Renal cortex interstitium (tissue), 11 donors: ENCODE data around the gene ALK. TPM values are rescaled to one million over a fixed set of nuclear protein-coding genes. Genes with fewer than 3 reads are reported as not detected.
"Not testable (repeated sequence)": the region's sequence is repeated elsewhere in the genome, so short reads cannot be mapped to it uniquely, and the experiment has no call there.

Experiments
- DNase-seq, 11 donors: peaks; one replicate each; pipeline ENCODE4 v3.0.0-alpha.2; 2013; ENCODE audit warnings: low read depth in 9 of 11, low spot score in 4 of 11; ENCODE audit errors: extremely low read depth in 1 of 11
- polyA plus RNA-seq, 3 donors: library from polyadenylated mRNA; unstranded; fragments of 120-200 nt; gene quantifications; one replicate each; pipeline ENCODE4 v1.2.1, GENCODE V29; 2013; ENCODE audit not compliant: insufficient read length in 3 of 3

Gene ALK
- polyA plus RNA-seq, 3 donors: 0.17 to 0.60 (median 0.35) TPM

DNA sequence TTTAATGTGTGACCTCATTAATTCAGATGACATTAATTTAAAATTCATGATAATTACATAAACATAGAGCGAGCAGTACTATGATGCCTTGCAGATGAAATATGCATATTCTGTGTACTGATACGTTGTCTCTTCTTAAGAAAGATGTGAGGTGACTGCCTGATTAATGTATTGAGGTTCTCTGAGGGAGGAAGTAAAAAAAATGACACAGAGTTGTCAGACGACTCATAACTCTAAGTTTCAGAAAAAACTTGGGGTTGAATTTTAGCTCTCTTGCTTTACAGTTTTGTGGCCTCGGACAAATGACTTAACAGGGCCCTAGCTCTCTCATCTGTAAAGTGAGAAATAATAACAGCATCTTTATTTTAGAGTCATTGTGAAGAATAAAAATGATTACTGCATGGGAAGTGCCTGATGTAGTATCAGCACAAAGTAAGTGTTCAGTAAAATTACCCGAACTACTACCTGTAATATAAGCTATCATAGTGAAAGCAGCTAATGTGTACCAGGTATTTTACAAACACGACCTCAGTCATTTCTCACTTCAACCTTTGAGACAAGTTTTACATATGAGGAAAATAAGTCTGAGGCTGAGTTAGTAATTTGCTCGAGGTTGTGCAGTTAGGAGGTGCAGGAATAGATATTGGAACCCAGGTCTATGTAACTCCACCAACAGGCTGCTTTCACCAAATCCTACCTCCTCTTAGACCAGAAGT lies 65.3 kb downstream of the ALK start:
- DNase-seq: no peak

DNA sequence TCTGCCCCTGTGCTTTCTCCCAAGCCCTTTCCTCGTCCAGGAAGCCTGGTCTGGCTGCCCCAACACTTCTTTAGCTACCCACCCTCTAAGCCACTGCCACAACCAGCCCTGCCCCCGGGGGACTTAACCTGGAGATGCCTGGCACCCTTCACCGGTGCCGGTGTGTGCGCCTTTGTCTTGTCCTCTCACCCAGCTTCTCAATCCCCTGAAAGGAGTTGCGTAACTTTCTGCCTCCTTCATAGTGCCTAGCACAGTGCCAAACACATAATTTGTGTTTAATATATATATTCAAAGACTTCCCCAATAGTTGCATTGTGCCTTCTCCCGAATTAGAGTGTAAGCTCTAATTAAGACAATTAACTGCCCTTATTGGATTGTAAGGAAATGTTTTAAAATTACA lies 70.6 kb downstream of the ALK start:
- DNase-seq: no peak

GRCh38 chr2:29848566-29849310 lies 72.6 kb downstream of the ALK start:
- no peak for DNase-seq

GRCh38 chr2:29847886-29848285 lies 73.5 kb downstream of the ALK start:
- DNase-seq: no peak

GRCh38 chr2:29844713-29845326 lies 76.6 kb downstream of the ALK start:
- no peak for DNase-seq

GRCh38 chr2:29841386-29842004 lies 79.9 kb downstream of the ALK start:
- DNase-seq: peak in 4 of 11 donors; percentile 4 to 11 (median 10)

- DNase-seq: no peak
Observed at GRCh38 chr2:29839306-29839705, 82.1 kb downstream of the ALK start.

GRCh38 chr2:29837925-29838324 lies 83.5 kb downstream of the ALK start:
- DNase-seq: no peak

- no peak for DNase-seq
Observed at GRCh38 chr2:29834624-29835023, 86.8 kb downstream of the ALK start.

- DNase-seq: no peak
Observed at GRCh38 chr2:29834036-29834540, 87.3 kb downstream of the ALK start.

DNA sequence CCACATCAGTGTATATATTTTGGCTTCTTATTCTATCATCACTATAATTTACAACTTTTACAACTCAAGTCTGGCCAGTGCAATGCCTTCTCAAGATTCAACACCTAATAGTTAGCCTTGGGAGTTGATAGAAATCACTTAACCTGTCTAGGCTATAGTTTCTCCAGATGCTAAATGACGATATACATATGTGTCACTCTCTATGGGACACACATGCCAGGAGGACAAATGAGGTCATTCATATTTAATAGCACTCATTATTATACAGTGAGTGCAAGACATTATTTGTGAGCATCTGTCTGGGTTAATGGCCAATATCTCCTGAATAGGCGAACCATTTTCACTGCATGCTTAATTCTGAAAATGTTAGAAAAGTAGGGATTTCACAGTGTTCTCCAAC lies 89.8 kb downstream of the ALK start:
- DNase-seq: no peak

- DNase-seq: no peak
Observed at GRCh38 chr2:29829841-29830240, 91.5 kb downstream of the ALK start.

DNA sequence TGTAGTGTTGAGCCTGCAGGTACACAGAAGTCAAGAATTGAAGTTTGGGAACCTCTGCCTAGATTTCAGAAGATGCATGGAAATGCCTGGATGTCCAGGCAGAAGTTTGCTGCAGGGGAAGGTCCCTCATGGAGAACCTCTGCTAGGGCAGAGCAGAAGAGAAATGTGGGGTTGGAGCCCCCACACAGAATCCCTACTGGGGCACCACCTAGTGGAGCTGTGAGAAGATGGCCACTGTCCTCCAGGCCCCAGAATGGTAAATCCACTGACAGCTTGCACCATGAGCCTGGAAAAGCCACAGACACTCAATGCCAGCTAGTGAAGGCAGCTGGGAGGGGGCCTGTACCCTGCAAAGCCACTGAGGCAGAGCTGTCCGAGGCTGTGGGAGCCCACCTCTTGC lies 97.2 kb downstream of the ALK start:
- not testable (repeated sequence) for DNase-seq

DNA sequence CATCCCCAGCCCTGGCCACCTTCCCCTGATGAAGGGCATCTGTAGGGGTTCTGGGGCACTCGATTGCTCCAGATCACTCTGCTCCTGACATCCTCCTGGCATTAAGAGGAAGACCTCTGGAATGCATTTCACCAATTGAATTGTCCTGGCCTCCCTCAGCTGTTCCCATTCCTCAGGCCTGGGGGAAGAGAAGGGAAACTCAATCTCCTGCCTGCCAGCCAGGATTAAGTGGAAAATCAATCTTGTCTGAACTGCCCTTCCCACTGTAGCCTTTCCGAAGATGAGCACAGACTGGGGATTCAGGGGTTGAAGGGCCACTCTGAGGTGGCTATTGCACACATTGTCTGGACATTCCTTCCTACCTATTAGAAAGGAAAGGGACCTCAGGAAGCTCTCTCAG lies 99.8 kb downstream of the ALK start:
- no peak for DNase-seq

GRCh38 chr2:29819570-29819969 lies 101.8 kb downstream of the ALK start:
- no peak for DNase-seq

GRCh38 chr2:29817801-29818680 lies 103.3 kb downstream of the ALK start:
- no peak for DNase-seq

DNA sequence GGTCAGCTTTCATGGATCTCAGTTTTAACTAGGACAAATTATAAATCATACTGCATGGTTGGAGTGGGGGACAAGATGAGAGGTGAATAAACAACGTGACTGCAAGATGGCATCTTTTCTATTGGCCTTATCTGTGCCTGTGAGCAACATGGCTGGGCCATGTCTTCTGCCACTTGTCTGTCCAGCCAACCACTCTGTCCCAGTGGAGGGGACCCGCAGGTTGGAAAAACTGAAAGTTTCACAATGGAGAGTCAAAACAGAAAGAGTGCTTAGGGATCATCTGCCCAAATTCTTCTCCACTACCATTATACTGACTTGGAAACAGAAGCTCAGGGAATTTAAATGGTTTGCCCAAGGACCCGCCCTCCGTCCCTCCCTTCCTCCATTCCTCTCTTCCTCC lies 104.1 kb downstream of the ALK start:
- no peak for DNase-seq

DNA sequence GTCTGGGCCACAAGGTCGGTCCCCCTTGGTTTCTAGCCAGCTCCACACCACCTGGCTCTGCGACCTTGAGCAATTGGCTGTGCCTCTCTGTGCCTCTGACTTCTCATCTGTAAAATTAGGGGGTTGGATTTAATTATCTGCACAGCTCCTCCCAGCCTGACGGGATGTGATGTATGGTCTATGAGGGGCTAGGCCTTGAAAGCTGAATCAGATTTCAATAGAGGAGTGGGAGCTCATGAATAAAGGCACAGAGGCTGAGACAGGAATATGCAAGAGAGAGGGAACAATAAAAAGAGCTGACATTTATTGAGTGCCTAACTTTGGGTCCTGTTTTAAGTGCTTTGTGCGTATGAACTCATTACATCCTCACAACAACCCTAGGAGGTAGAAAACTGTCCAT lies 104.7 kb downstream of the ALK start:
- DNase-seq: peak in 3 of 11 donors; percentile 10 to 29 (median 24)

GRCh38 chr2:29811378-29811777 lies 110.0 kb downstream of the ALK start:
- DNase-seq: no peak
